NCI-H2029 treated with DMSO at 0.1 percent for 48 hours (cell line): ENCODE measurements around the gene STOML1.

Experiments
- DNase-seq: peaks from one replicate; lab custom pipeline; 2025; lab: John Stamatoyannopoulos, UW

Gene STOML1, protein sequence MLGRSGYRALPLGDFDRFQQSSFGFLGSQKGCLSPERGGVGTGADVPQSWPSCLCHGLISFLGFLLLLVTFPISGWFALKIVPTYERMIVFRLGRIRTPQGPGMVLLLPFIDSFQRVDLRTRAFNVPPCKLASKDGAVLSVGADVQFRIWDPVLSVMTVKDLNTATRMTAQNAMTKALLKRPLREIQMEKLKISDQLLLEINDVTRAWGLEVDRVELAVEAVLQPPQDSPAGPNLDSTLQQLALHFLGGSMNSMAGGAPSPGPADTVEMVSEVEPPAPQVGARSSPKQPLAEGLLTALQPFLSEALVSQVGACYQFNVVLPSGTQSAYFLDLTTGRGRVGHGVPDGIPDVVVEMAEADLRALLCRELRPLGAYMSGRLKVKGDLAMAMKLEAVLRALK

GRCh38 chr15:73991726-73992593, at the start of gene STOML1:
TSS of gene STOML1 (minus strand) at chr15:73992295. CDS start at chr15:73992223, 72 bp downstream.
- DNase-seq, result no peak

GRCh38 chr15:74041311-74041756, 49.2 kb upstream of the STOML1 start:
- no peak for DNase-seq

GRCh38 chr15:74040109-74040850, 48.2 kb upstream of the STOML1 start:
- DNase-seq, result no peak

DNA sequence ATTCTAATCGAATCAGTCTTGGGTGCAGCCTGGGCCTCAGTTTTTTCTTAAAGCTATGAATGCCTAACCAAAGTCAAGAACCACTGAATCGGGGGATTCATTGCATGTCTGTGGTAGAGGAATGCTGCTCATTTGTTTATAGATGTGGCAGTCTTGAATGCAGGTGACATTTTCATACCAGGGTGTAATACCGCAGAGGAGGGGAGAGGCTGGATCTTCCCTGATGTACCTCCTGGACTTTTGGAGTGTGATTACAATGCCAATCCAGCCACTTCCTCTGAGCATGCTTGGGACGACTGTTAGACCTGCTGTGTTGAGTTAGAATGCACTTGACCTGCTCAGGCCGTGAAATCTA, 47.5 kb upstream of the STOML1 start:
- DNase-seq, result no peak

- no peak for DNase-seq
These were observed 46.9 kb upstream of the STOML1 start for GRCh38 chr15:74038707-74039655.

DNA sequence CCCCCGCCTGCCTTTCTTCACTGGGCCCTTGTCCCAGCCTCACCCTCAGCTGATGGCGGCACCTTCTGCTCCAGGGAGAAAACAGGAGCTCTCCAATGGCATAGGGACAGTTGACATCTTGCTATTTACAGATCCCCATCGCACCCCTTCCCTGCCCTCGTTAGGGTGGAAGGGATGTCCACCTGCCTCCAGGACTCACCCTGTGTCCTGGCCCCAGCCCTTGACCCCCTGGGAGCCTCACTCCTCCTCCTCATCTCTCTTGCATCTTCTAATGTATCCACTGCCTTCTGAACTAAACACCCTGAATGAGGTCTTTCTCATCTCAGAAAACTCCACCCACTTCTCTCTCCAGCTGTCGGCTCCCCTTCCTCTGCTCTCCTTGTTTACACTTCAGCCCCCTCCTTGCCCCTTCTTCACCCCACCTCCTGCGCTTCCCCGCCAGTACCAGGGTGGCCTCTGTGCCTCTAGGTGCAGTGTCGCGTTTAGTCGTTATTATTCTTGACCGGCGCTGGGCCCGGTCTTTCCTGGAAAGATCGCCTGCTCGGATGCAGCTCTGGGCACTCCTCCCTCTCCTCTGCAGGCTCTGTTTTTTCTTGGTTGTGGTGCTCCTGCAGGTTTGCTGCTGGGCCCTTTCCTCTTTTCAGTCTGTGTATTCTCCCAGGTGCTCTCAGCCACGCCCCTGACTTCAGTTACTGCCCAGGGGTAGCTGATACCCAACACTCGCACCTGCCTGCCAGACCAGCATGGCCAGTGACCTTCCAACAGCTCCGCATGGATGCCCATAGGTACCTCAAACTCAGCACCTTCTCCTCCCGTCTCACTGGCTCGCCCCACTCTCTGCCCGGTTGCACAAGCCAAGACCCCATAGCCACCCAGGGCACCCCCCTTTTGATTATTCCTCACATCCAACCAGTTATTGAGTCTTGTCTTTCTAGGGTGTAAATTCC, 45.3 kb upstream of the STOML1 start:
- no peak for DNase-seq

GRCh38 chr15:74036271-74037170, 44.4 kb upstream of the STOML1 start:
- no peak for DNase-seq

DNA sequence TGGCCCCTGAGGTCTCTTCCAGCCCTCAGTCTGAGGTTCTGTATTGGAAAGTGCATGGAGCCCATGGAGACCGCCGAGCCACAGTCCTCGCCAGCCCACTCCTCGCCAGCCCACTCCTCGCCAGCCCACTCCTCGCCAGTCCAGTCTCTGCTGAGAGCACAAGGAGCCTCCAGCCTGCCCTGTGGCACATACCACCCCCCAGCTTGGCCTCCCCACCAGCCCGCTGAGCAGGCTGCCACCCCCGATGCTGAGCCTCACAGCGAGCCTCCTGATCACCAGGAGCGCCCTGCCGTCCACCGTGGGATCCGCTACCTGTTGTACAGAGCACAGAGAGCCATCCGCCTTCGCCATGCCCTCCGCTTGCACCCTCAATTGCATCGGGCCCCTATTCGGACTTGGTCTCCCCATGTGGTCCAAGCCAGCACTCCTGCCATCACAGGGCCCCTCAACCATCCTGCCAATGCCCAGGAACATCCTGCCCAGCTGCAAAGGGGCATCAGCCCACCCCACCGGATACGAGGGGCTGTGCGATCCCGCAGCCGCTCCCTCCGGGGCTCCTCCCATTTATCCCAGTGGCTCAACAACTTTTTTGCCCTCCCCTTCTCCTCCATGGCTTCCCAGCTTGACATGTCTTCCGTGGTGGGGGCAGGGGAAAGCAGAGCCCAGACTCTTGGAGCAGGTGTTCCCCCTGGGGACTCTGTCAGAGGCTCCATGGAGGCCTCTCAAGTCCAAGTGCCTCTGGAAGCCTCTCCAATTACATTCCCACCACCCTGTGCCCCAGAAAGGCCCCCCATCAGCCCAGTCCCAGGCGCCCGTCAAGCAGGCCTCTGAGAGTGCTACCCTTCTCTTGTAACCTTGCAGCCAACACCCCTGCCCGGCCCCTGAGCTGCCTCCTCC, 43.3 kb upstream of the STOML1 start:
- DNase-seq, result no peak

DNA sequence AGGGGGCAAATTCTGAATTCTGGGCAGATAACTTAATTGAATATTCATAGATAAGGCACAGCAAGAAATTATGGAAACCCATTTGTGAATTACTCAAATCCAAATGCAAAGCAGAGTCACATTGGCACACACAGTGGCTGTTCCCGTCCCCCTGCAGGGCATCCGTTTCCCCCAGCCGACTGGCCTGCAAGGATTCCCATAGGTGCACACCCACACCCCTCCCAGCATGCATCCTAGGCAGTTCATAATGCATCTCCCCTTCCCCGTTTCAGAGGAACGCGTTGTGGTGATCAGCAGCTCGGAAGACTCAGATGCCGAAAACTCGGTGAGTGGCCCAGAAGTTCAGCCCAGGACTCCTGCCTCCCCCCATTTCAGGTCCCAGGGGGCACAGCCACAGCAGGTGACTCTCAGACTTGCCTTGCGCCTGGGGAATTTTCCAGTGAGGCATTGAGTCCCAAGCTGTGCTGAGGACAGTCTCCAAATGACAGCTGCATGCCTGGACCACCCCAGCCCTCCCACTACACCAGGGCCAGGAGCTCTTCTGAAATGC, 42.2 kb upstream of the STOML1 start:
- DNase-seq, result no peak

DNA sequence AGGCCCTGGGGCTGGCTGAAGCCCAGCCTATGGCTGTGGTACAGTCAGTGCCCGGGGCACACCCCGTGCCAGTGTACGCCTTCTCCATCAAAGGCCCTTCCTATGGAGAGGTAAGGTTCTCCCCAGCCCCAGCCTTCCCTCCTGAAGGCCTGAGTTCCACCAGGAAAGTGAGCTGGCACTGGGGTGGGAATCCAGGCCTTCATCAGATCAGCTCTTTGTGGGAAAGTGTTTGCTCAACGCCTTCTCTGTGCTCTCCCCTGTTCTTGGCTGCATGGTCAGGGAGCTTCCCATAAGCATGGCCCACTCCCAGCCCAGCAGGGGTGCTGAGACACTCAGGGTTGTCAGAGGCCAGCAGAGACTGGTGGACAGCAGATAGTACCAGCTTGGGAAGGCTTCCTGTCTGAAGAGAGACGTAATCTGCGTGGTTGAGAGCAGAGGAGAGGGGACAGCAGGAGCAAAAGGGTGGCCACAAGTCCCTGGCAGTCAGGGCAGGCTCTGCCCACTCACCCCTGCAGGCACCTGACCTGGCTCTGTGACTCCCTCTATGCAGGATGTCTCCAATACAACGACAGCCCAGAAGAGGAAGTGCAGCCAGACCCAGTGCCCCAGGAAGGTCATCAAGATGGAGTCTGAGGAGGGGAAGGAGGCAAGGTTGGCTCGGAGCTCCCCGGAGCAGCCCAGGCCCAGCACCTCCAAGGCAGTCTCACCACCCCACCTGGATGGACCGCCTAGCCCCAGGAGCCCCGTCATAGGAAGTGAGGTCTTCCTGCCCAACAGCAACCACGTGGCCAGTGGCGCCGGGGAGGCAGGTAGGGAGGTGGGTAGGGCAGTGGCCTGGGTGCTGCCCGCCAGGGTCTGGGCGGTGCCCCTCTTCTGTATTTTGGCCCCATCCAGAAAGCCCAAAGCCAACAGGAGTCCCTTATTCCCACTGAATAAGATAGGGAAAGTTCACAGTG, 40.8 kb upstream of the STOML1 start:
- DNase-seq, result no peak

DNA sequence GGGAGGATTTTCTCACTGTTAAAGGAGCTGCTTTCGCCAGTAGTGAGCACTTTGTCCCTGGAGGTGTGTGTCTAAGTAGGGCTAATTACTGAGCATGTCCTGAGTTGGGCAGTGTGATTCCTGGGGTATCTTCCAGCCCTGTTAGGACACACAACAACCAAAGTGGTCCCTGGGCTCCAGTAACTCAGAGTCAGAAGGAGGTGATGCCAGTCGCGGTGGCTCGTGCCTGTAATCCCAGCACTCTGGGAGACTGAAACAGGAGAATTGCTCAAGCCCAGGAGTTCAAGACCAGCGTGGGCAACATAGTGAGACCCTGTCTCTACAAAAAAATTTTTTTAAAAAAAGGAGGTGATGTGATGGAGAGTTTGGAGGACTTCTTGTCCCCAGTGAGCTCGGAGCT, 40.0 kb upstream of the STOML1 start:
- no peak for DNase-seq

GRCh38 chr15:74028646-74029045, 36.6 kb upstream of the STOML1 start:
- DNase-seq, result no peak

DNA sequence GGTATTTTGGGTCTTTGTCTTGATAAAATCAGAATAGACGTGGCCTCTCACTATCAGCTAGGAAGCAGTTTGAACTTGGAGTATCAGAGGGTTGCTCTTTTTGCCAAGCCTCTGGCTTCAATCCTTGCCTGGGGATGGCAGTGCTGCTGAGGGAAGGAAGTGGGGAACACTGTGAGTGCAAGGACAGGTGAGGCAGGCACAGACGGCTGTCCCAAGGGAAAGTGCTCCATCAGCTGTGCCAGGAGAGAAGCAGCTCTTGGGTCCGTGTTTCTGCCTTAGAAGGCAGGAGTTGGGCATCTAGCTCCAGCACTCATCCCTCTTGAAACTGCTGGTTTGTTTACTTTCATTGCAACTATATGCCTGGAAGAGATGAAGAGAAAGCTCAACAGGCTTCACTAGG, 35.6 kb upstream of the STOML1 start:
- DNase-seq, result no peak

GRCh38 chr15:74025436-74025835, 33.3 kb upstream of the STOML1 start:
- no peak for DNase-seq

GRCh38 chr15:74024687-74025086, 32.6 kb upstream of the STOML1 start:
- DNase-seq, result no peak

- no peak for DNase-seq
These were observed 30.8 kb upstream of the STOML1 start for GRCh38 chr15:74022706-74023470.
